OCI-LY7 (cell line): ENCODE measurements around the gene ZYX.

Source experiments
- CTCF ChIP-seq: fragments of 200-600 bp; sonication (generic); conservative IDR thresholded peaks from 2 replicates; pipeline ENCODE4 v1.5.1; 2014; ENCODE audit warnings: mild to moderate bottlenecking, antibody characterized with exemption, low read length, moderate library complexity, mixed read lengths
- EZH2phosphoT487 ChIP-seq: fragments of 200-600 bp; sonication (generic); IDR thresholded peaks from 2 replicates; pipeline ENCODE4 v1.6.1; 2018; ENCODE audit warnings: low read depth, borderline replicate concordance, mild to moderate bottlenecking, mixed run types, antibody characterized with exemption, low read length, moderate library complexity, mixed read lengths

DNA sequence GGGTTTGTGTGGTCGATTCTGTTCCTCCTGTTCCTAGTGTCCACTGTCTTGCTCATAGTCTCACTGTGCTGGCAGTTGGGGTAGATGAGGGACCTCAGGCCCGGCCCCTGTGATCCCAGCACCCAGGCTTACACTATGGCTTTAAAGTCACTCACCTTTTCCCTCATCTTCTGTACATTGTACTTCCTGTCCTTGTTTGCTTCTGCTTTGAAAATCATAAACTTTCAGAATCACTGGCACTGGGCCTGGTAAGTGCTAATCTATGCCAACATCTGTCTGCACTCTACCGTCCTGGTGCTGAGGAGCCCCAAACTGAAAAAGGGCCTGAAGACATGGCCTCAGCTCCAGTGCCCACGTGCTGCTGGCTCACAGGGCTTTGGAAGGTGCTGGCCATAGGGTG is 56.4 kb downstream of the ZYX start:
- TF ChIP-seq EZH2phosphoT487 (no peak), CTCF (no peak)
